ENCODE measurements around the gene BMP8A. TPM values are rescaled to one million over a fixed set of nuclear protein-coding genes. Genes with fewer than 3 reads are reported as not detected.

Gene BMP8A
- total and polyA plus RNA-seq, 2 of the 8 experiments (the other 6 are each of a cell fraction or from before 2014, with no cell fraction given): 0.38 to 0.43 TPM

DNA sequence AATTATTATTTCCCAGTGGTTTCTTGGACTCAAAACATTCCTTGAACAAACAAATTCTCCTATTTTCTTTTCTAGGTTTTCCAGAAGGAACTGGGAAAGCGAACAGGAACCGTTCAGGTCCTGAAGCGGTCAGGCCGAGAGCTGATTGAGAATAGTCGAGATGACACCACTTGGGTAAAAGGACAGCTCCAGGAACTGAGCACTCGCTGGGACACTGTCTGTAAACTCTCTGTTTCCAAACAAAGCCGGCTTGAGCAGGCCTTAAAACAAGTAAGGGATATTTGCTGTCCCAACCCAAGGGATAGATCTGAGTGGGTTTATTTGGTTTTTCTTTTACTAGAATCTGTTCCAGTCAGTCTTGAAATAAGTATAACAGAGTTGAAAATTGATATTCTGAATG is 39.4 kb upstream of the BMP8A start:
- Histone ChIP-seq H4K91ac (replicated peaks; ENCODE audit: insufficient read length, low read length) (no peak overlapping the region), H3K27me3 (replicated peaks in 1 of 4; ENCODE audit: control insufficient read depth in 3 of 4, extremely low read depth in 1 of 4, insufficient read depth in 3 of 4, low read length in 3 of 4) (no peaks in the 10 kb centered on the region), H2BK15ac (ENCODE audit: low read length) (no peak overlapping the region), H3K4me1 (replicated peaks in 1 of 4; ENCODE audit: control insufficient read depth in 3 of 4, insufficient read depth in 4 of 4, low read length in 3 of 4) (no peaks in the 10 kb centered on the region), H3K9ac (replicated peaks in 1 of 4; ENCODE audit: extremely low read depth in 1 of 4, low read depth in 3 of 4, low read length in 3 of 4) (no peak overlapping the region), H3K4me2 (ENCODE audit: insufficient read depth in 1 of 2, low read depth in 2 of 2, low read length in 2 of 2) (no peak overlapping the region), H2BK5ac (ENCODE audit: low read depth, low read length) (no peak overlapping the region), H2BK120ac (replicated peaks; ENCODE audit: low read depth, low read length) (no peak overlapping the region), H2AK5ac (ENCODE audit: low read depth, low read length) (no peak overlapping the region), H3K56ac (replicated peaks; ENCODE audit: insufficient read length, low read depth, low read length) (no peak overlapping the region), H2BK20ac (ENCODE audit: low read length) (no peak overlapping the region), H4K5ac (ENCODE audit: insufficient read length, low read depth, low read length) (no peak overlapping the region), H3K4me3 (ENCODE audit: extremely low read depth in 1 of 4, insufficient read depth in 2 of 4, low read depth in 3 of 4, low read length in 4 of 4) (no peak overlapping the region), H3K23me2 (ENCODE audit: low read depth, low read length) (no peaks in the 10 kb centered on the region), H3K9me3 (ENCODE audit: insufficient read depth in 2 of 2, low read depth in 1 of 2, low read length in 1 of 2) (no peaks in the 10 kb centered on the region), H2AFZ (ENCODE audit: low read length) (no peak overlapping the region), H3K18ac (ENCODE audit: extremely low read depth, low read length) (no peak overlapping the region), H4K20me1 (replicated peaks in 1 of 2; ENCODE audit: control insufficient read depth in 1 of 2, insufficient read depth in 2 of 2, low read length in 2 of 2) (peaks cover 2% of the 10 kb centered on the region in 2 experiments), H3K23ac (ENCODE audit: insufficient read length) (no peak overlapping the region), H3K4ac (replicated peaks; ENCODE audit: insufficient read length, low read depth, low read length) (no peak overlapping the region), H3K79me2 (ENCODE audit: control insufficient read depth in 1 of 2, insufficient read depth in 2 of 2, low read length in 2 of 2) (no peaks in the 10 kb centered on the region), H4K8ac (ENCODE audit: extremely low read depth, insufficient read depth, low read length) (no peak overlapping the region), H3K36me3 (ENCODE audit: control insufficient read depth in 2 of 4, insufficient read depth in 4 of 4, low read length in 3 of 4) (peaks cover 61 to 97% (median 84%) of the 10 kb centered on the region in 4 experiments), H3K14ac (ENCODE audit: insufficient read length) (no peak overlapping the region), H3K79me1 (ENCODE audit: low read depth, low read length) (no peaks in the 10 kb centered on the region), H2BK12ac (ENCODE audit: low read depth, low read length) (no peak overlapping the region), H3K27ac (ENCODE audit: low read depth, low read length) (no peak overlapping the region)
- CTCF ChIA-PET (ENCODE audit: partially characterized antibody): interaction anchor here (1.0 to 1.1 kb wide), 2 partner anchors 87 to 354 kb away, joined by 3 read pairs; no protein-coding TSS in a partner anchor
- 89% methylated on average over 7 of the region's 7 CpGs; no CpG with 5 or more reads in 1 of the 2 experiments for WGBS, 2 experiments (ENCODE audit: extremely low coverage in 1 of 2, insufficient coverage in 1 of 2, insufficient read length in 1 of 2, insufficient replicate concordance in 2 of 2, low coverage in 1 of 2, low lambda C conversion rate in 2 of 2, missing lambda C conversion rate in 1 of 2)
- TF ChIP-seq CHD1 (IDR thresholded peaks at IDR 0.05; ENCODE audit: low read depth, low read length) (no peak), TEAD4 (IDR thresholded peaks at IDR 0.05; ENCODE audit: low read depth, low read length) (no peak), NRF1 (IDR thresholded peaks at IDR 0.05; ENCODE audit: low read depth, low read length) (no peak), POLR2AphosphoS5 (IDR thresholded peaks at IDR 0.05; ENCODE audit: low read depth, low read length) (no peak), CHD2 (IDR thresholded peaks at IDR 0.05; ENCODE audit: low read length) (no peak), SAP30 (IDR thresholded peaks at IDR 0.05; ENCODE audit: insufficient read depth, insufficient replicate concordance, low read length) (no peak), TAF1 (IDR thresholded peaks at IDR 0.05; ENCODE audit: low read depth, low read length) (no peak), EZH2 (IDR thresholded peaks at IDR 0.05; ENCODE audit: low read depth, low read length, severe bottlenecking) (no peak), ASH2L (IDR thresholded peaks at IDR 0.05; ENCODE audit: low read length) (no peak), RXRA (IDR thresholded peaks at IDR 0.05; ENCODE audit: insufficient read depth, low read depth, low read length) (no peak), YY1 (IDR thresholded peaks at IDR 0.05; ENCODE audit: low read depth, low read length) (no peak), SP2 (IDR thresholded peaks at IDR 0.05; ENCODE audit: low read length) (no peak), ZNF274 (IDR thresholded peaks at IDR 0.05; ENCODE audit: borderline replicate concordance, extremely low read depth, low read length) (no peak)
- no peak for FAIRE-seq
- no peak for DNase-seq (ENCODE audit: low read depth in 1 of 2, low spot score in 2 of 2)
- POLR2A ChIA-PET (ENCODE audit: partially characterized antibody): no interaction called here

Data from H1 (cell line).